Measurements from ENCODE around the gene KCNJ4. TPM values are rescaled to one million over a fixed set of nuclear protein-coding genes. Genes with fewer than 3 reads are reported as not detected.

KCNJ4 gene
- total RNA-seq, 1 experiment from 2014 or later: 0.92 TPM

DNA sequence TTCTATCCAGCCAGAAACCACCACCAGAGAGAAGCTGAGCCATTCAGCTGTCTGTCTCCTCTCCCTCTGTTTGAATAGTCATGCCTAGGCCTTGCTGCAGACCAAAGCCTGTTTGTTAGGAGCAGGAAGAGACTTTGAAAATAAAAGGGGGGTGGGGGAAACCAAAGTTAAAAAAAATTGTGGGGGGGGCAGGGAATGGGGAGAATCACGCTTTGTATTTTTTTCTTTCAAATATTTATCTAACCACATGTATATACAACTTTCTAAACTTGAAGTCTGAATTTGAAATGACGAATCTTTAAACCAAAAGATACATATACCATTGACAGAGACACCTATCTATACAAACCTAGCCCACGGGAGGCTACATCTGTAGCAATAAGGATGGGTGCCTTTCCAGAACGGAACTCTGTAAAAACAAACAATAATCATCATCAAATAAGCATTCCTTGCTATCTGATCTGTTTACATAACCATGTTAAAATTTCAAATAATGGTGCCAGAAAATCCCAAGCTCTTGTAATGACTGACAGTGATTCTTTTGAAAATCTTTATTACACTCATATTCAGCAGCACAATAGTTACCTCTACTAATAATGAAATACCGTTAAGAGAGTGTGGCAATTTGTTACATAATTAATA lies 36.8 kb upstream of the KCNJ4 start:
- no peaks in the 10 kb centered on the region for H3K27me3 Mint-ChIP-seq (ENCODE audit: low read depth)
- no peak overlapping the region for H3K23ac ChIP-seq (ENCODE audit: insufficient read length, low read depth, low read length)
- no peak overlapping the region for H2BK5ac ChIP-seq (ENCODE audit: insufficient read length, low read length)
- H4K91ac ChIP-seq (ENCODE audit: insufficient read length, low read depth, low read length): no peak overlapping the region
- no peak overlapping the region for H2BK15ac ChIP-seq (ENCODE audit: low read depth, low read length)
- H3K4me1 Mint-ChIP-seq: peaks cover 14 to 34% of the 10 kb centered on the region in 2 experiments
- peaks cover 75 to 95% (median 92%) of the 10 kb centered on the region in 3 experiments for H3K36me3 Mint-ChIP-seq (ENCODE audit: insufficient read depth in 1 of 3, low read depth in 3 of 3)
- no peak overlapping the region for H3K4me3 Mint-ChIP-seq
- H3K27ac Mint-ChIP-seq: 0 out of 7 replicates have a peak overlapping the region, but pooled peaks of 1 of the 3 experiments have one; percentile 32
- H3K27me3 ChIP-seq (ENCODE audit: insufficient read depth, low read length): no peaks in the 10 kb centered on the region
- H3K79me2 ChIP-seq (ENCODE audit: insufficient read depth, low read length): no peaks in the 10 kb centered on the region
- no peak overlapping the region for H2AFZ ChIP-seq (ENCODE audit: low read length)
- H4K20me1 ChIP-seq (ENCODE audit: control insufficient read depth, insufficient read depth, insufficient read length): no peaks in the 10 kb centered on the region
- H3K9me3 ChIP-seq (ENCODE audit: control insufficient read depth, low read depth, low read length): no peaks in the 10 kb centered on the region
- no peaks in the 10 kb centered on the region for H3K4me1 ChIP-seq (ENCODE audit: insufficient read depth, low read length)
- H4K8ac ChIP-seq (replicated peaks; ENCODE audit: insufficient read length, low read depth, low read length): no peak overlapping the region
- H2AK5ac ChIP-seq (ENCODE audit: insufficient read length, low read length): no peak overlapping the region
- H2BK20ac ChIP-seq (ENCODE audit: low read depth, low read length, poor library complexity, severe bottlenecking): no peak overlapping the region
- H3K9me3 Mint-ChIP-seq: no peaks in the 10 kb centered on the region
- no peaks in the 10 kb centered on the region for H3K79me1 ChIP-seq (ENCODE audit: insufficient read depth, low read depth, low read length, poor library complexity, severe bottlenecking)
- no peak overlapping the region for H3T11ph ChIP-seq (ENCODE audit: low read length)
- H3K27ac ChIP-seq (ENCODE audit: insufficient read length, low read depth, low read length): no peak overlapping the region
- no peak overlapping the region for H2BK12ac ChIP-seq (ENCODE audit: insufficient read length, low read depth, low read length)
- DNase-seq: no peak
- no peak overlapping the region for H3K18ac ChIP-seq (ENCODE audit: insufficient read length, low read depth, low read length)
- H3K23me2 ChIP-seq (ENCODE audit: insufficient read length, low read depth, low read length, poor library complexity, severe bottlenecking): no peaks in the 10 kb centered on the region
- no peak overlapping the region for H2BK120ac ChIP-seq (ENCODE audit: low read depth, low read length, poor library complexity, severe bottlenecking)
- no peak overlapping the region for H4K5ac ChIP-seq (ENCODE audit: insufficient read length, low read depth, low read length)
- H3K14ac ChIP-seq (ENCODE audit: insufficient read depth, low read length): no peak overlapping the region
- no CpG with 5 or more reads among the region's 5 CpGs for WGBS (ENCODE audit: extremely low coverage, insufficient read length, low lambda C conversion rate)
- H3K4me2 ChIP-seq (ENCODE audit: insufficient read depth, insufficient read length, low read length): no peak overlapping the region
- H3K56ac ChIP-seq (ENCODE audit: insufficient read length, low read depth, low read length): no peak overlapping the region
- H3K9ac ChIP-seq (ENCODE audit: extremely low read depth, insufficient read length, low read length): no peak overlapping the region
- no peak for TF ChIP-seq CTCF (conservative IDR thresholded peaks at IDR 0.05)
- no peak overlapping the region for H3K4ac ChIP-seq (ENCODE audit: low read depth, low read length)

Measured in H9 (cell line).